Globus pallidus (tissue), 1 donor: Measurements from ENCODE around the gene PPM1H.

ENCODE experiments used
- DNase-seq: peaks from one replicate; pipeline ENCODE4 v3.0.0-alpha.2; 2015; ENCODE audit warnings: low spot score

The PPM1H gene

DNA sequence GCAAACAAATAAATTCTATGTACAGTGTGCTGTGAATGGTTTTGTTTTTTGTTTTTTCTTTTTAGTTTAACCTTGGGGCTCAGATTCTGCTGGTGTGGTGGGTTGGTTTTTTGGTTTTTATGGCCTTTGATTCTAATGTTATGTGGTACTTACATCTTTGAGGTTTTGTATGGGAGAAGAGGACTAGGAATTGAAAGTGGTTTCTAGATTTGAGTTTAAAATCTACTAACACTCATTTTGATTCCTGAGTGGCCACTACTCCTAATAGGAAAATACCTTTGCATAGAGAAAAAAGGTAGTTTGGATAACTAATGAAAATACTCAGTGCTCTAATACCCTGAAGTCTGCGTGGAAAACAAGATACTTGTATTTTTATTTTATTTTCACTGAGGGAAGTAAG, 330.6 kb downstream of the PPM1H start:
- no peak for DNase-seq

- no peak for DNase-seq
Observed at GRCh38 chr12:62603811-62604098, 331.2 kb downstream of the PPM1H start.

- peak; percentile 94 for DNase-seq
Observed at GRCh38 chr12:62603061-62603810, 331.7 kb downstream of the PPM1H start.

DNA sequence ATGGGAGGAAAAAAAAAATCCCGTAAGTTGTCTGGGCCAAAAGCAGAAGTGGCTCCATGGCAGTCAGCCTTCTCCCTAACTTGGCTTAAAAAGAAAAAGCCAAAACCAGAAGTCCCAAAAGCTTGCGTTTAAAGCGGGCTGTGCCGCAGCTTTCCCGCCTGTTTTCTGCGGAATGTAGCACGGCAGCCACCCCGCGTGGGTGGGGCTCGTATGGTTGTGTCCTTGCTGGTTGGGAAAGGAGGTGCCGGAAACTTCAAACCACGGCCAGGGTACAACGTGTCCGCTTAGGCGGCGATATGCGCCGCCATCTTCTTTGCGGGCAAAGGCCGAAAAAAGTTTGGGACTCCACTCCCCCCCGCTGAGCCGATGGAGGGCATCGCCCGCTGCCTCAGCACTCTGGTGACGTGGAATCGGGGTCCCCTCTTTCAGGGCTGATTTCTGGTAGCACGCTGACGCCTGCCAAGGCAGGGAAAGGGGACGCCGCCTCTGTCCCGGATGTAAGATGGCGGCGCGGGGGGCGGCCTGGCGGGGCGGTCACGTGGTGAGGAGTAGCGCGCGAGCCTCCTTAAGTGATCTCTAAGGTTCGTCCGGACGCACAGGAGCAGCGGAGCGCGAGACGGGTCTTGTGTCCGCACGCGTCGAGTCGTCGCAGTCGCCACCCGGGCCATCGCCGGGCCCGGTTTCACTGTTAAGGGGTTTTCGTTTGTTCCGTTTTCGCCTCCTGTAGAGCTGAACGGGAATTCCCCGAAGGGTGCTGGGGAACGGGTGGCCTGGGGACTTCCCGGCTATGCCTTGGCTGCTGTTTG, 332.5 kb downstream of the PPM1H start:
- DNase-seq: peak; percentile 88

DNA sequence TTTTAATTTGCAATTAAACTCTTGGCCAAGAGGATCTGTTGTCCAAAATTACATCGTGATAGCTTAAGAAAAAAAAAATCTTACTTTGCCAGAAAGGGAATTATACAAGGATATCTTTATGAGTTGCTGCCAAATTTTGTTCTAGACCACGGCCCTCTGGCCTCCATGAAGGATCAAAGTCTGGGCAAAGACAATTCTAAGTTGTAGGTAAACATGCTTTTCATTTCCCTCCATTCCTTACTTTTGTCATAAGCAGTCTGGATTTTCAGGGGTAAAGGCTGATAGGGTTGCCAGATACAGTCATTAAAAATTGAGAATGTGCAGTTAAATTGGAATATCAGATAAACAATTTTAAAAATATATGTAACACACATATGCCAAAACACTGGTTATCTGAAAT, 333.2 kb downstream of the PPM1H start:
- DNase-seq: no peak

DNA sequence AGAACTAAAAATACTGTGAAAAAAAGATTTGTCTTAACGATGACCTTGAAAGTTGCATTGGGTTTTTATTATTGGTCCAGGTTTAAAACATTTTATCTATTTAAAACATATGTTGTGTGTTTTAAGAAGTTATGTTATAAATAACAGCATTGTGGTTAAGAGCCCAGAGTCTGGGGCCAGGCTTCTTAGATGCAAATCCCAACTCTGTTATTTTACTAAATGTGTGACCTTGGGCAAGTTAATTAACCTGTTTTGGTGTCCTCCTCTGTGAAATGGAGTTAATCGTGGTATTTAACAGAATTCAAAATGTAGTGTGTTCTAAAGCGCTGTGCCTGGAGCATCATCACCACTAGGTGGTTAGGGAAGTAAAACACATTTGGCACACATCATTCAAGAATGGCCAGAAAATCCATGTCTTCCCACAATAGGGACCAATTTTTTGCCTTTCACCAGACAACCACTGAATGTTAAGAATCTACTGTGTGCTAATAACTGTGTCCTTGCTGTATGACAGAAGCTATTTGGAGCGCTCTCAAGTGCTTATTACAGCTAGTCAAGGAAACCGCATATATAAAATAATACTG, 335.0 kb downstream of the PPM1H start:
- DNase-seq: no peak

DNA sequence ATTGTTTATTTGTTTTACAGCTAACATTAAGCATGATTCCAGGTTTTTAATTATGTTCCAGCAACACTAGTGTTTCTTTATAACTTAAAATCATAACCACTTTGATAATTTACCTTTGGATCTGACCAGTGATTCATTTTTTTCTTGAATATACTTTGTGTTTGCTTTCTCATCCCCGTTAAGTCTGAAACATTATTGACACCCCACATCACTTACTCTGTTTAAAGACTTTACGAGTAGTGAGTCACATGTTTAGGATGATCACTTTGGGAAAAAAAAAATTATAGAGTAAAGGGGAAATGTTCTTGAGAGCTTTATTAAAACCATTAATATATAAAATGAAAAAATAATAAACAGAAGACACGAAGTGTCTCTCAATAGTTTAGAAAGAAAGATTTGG, 336.1 kb downstream of the PPM1H start:
- no peak for DNase-seq

- DNase-seq: no peak
Observed at GRCh38 chr12:62597253-62597652, 337.7 kb downstream of the PPM1H start.
